Uterus (tissue), 4 donors: ENCODE data around the gene GRIN2C. TPM values are rescaled to one million over a fixed set of nuclear protein-coding genes. Genes with fewer than 3 reads are reported as not detected.

Experiments used
- DNase-seq, 2 donors: peaks; one replicate each; pipeline ENCODE4 v3.0.0-alpha.2; 2019 to 2020
- H3K27ac ChIP-seq, 2 donors: fragments of 200-600 bp; sonication (generic); 1 replicate in 1 of 2; 2 replicates in 1 of 2; pipeline ENCODE4 v1.5.1; 2016 to 2018
- H3K27me3 ChIP-seq, 2 donors: fragments of 200-600 bp; sonication (generic); one replicate each; pipeline ENCODE4 v1.5.1; 2018 to 2019; ENCODE audit warnings: control low read depth in 1 of 2
- H3K36me3 ChIP-seq, 2 donors: fragments of 200-600 bp; sonication (generic); one replicate each; pipeline ENCODE4 v1.5.1; 2019; ENCODE audit warnings: control low read depth in 1 of 2
- H3K4me1 ChIP-seq, 2 donors: fragments of 200-600 bp; sonication (generic); one replicate each; pipeline ENCODE4 v1.5.1; 2018 to 2019; ENCODE audit warnings: control low read depth in 1 of 2
- H3K4me3 ChIP-seq, 2 donors: fragments of 200-600 bp; sonication (generic); 1 replicate in 1 of 2; 2 replicates in 1 of 2; pipeline ENCODE4 v1.5.1; 2018 to 2019; ENCODE audit warnings: mild to moderate bottlenecking in 1 of 2
- H3K9me3 ChIP-seq, 2 donors: fragments of 200-600 bp; sonication (generic); one replicate each; pipeline ENCODE4 v1.5.1; 2019; ENCODE audit warnings: control low read depth in 1 of 2
- POLR2A ChIP-seq, 2 donors: fragments of 450-650 bp; IDR thresholded peaks; one replicate each; pipeline ENCODE4 v1.6.1; 2016; ENCODE audit warnings: antibody characterized with exemption in 2 of 2, mild to moderate bottlenecking in 1 of 2, moderate library complexity in 1 of 2
- intact Hi-C: fragments of 100-400 bp; cut with DNase I; formaldehyde crosslinking; loops from one replicate; pipeline ENCODE4 v1.15.1; 2023; ENCODE audit warnings: low total_unique reads
- total RNA-seq, 4 donors: library from RNA; depleted of rRNA in 3 of 4; stranded (reverse); fragments of >200 nt in 3 of 4; gene quantifications; one replicate each; pipeline versions ENCODE4 v1.1.0 to v1.2.4, GENCODE V29; 2014 to 2023
- TF ChIP-seq, protein P1 (sequence below), 4 experiments: fragments of 200-600 bp in 2 of 4; fragments of 450-650 bp in 2 of 4; sonication (generic) in 2 of 4; IDR thresholded peaks; one replicate each; pipeline ENCODE4 v1.5.1; 2016 to 2019; ENCODE audit warnings: antibody characterized with exemption in 4 of 4, mild to moderate bottlenecking in 2 of 4, moderate library complexity in 1 of 4
- donor health status: DM: yes; HTN: yes; CAD: no.

Gene GRIN2C
- total RNA-seq, 4 donors from 2014 or later: 0.55 to 0.90 TPM; not detected in 2

DNA sequence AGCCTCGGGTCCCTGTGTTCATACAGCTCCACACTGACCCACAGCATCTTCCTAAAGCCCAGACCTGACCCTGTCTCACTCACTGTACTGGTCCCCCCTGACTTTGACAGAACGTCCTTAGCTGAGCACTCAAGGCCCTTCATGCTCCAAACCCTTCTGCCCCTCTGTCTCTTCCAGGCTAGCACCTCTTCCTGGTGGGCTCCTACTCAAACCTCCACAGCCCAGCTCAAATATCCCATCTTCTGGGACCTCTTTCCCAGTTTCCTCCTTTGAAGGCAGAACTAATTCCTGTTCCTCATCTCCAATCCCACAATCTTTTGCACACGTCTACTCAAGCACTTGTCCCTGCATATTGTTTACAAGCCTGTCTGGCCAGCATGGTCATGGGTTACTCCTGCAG, 8.8 kb downstream of the GRIN2C start:
- intact Hi-C loops: no loop called here
- H3K4me3 ChIP-seq: no peak overlapping the region
- no peaks in the 10 kb centered on the region for H3K4me1 ChIP-seq
- H3K27me3 ChIP-seq: peaks cover 10 to 27% of the 10 kb centered on the region in 2 donors
- H3K36me3 ChIP-seq: no peaks in the 10 kb centered on the region
- H3K27ac ChIP-seq: no peak overlapping the region
- TF ChIP-seq, protein P1, sequence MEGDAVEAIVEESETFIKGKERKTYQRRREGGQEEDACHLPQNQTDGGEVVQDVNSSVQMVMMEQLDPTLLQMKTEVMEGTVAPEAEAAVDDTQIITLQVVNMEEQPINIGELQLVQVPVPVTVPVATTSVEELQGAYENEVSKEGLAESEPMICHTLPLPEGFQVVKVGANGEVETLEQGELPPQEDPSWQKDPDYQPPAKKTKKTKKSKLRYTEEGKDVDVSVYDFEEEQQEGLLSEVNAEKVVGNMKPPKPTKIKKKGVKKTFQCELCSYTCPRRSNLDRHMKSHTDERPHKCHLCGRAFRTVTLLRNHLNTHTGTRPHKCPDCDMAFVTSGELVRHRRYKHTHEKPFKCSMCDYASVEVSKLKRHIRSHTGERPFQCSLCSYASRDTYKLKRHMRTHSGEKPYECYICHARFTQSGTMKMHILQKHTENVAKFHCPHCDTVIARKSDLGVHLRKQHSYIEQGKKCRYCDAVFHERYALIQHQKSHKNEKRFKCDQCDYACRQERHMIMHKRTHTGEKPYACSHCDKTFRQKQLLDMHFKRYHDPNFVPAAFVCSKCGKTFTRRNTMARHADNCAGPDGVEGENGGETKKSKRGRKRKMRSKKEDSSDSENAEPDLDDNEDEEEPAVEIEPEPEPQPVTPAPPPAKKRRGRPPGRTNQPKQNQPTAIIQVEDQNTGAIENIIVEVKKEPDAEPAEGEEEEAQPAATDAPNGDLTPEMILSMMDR (IDR thresholded peaks at IDR 0.05): no peak
- TF ChIP-seq POLR2A (IDR thresholded peaks at IDR 0.05): no peak
- no peaks in the 10 kb centered on the region for H3K9me3 ChIP-seq
- no peak for DNase-seq

DNA sequence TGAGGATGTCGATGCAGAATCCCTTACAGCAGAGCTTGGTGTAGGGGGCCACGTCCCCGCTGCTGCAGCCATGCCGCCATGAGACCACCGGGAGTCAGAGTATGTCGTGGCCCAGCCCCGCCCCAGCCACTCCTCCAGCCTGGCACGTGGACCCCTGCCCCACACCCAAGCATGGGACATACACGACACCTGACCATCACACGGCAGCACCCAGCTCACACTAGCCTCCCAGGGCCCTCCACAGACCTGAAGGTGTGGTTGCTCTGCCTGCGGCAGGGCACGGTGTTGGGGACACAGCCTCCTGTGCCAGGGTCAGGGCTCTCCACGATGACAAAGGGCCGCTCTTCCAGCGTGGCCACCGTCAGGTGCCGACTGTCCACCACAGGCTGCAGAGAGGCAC, 9.4 kb downstream of the GRIN2C start:
- Histone ChIP-seq H3K9me3 (no peaks in the 10 kb centered on the region), H3K4me1 (no peaks in the 10 kb centered on the region), H3K36me3 (no peaks in the 10 kb centered on the region), H3K27me3 (peaks cover 10 to 27% of the 10 kb centered on the region in 2 donors), H3K27ac (no peak overlapping the region), H3K4me3 (no peak overlapping the region)
- TF ChIP-seq, protein P1 (IDR thresholded peaks at IDR 0.05): no peak
- TF ChIP-seq POLR2A (IDR thresholded peaks at IDR 0.05): no peak
- intact Hi-C loops: no loop called here
- DNase-seq: no peak

DNA sequence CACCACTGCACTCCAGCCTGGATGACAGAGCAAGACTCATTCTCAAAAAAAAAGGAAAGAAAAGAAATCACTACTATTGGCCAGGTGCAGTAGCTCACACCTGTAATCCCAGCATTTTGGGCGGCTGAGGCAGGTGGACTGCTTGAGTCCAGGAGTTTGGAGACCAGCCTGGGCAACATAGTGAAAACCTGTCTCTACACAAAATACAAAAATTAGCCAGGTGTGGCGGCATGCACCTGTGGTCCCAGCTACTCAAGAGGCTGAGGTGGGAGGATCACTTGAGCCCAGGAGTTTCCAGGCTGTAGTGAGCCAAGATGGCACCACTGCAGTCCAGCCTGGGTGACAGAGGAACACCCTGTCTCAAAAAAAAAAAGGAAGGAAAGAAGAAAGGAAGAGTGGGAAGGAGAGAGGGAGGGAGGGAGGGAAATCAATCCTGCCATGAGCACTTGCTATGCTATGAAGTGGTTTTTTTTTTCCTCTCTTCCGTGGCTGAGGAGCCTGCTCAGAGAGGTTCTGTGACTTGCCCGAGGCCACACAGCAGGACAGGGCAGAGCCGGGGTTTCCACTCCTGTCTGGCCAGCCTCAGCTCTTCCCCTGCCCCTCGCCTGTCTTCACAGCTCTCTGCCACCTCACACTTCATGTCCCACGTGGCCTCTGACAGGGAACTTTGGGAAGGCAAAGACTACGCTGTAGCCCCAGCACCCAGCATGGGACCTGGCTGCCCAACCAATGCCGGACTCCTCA, 10.9 kb downstream of the GRIN2C start:
- no peaks in the 10 kb centered on the region for H3K36me3 ChIP-seq
- no peak for DNase-seq
- H3K4me3 ChIP-seq: no peak overlapping the region
- intact Hi-C loops: no loop called here
- no peak for TF ChIP-seq POLR2A (IDR thresholded peaks at IDR 0.05)
- TF ChIP-seq, protein P1 (IDR thresholded peaks at IDR 0.05): no peak
- no peaks in the 10 kb centered on the region for H3K9me3 ChIP-seq
- peaks cover 10 to 24% of the 10 kb centered on the region in 2 donors for H3K27me3 ChIP-seq
- no peak overlapping the region for H3K27ac ChIP-seq
- no peaks in the 10 kb centered on the region for H3K4me1 ChIP-seq

DNA sequence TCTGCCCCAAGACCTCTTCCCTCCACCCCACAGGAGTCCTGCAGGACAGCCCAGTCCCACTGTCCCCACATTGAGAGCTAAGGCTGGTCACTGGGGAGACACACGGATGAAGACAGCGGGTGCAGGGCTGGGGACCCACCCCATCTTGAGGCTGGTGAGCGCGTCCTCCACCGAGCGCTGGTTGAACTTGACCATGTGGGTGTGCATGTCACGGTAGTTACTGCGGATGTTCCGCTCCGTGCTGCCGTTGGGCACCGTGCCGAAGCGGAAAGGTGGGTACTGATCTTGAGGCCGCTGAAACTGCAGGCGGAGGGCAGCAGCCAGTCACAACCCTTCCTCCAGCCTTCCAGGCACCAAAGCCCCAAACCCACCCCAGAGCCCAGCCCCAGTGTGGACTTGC, 13.1 kb downstream of the GRIN2C start:
- Histone ChIP-seq H3K27me3 (peaks cover 2 to 4% of the 10 kb centered on the region in 2 donors), H3K27ac (no peak overlapping the region), H3K4me3 (no peak overlapping the region), H3K9me3 (no peaks in the 10 kb centered on the region), H3K36me3 (no peaks in the 10 kb centered on the region), H3K4me1 (peaks cover 0 to 13% of the 10 kb centered on the region in 2 donors)
- intact Hi-C loops: no loop called here
- no peak for DNase-seq
- TF ChIP-seq, protein P1 (IDR thresholded peaks at IDR 0.05): no peak
- TF ChIP-seq POLR2A (IDR thresholded peaks at IDR 0.05): no peak

DNA sequence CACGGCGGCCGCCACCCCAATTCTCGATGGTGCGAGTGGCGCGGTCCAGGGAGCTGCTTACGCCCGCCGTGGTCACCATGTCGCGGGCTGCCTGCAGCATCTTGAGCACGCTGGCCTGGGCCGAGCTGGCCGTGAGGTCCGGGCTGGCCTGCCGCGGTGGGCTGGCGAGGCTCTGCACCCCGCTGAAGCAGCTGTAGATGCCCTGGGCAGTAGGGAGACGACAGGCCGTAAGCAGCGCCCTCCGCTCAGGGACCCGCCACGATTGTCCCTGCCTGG, 16.4 kb downstream of the GRIN2C start:
- H3K27me3 ChIP-seq: no peaks in the 10 kb centered on the region
- H3K36me3 ChIP-seq: no peaks in the 10 kb centered on the region
- no peaks in the 10 kb centered on the region for H3K9me3 ChIP-seq
- H3K27ac ChIP-seq: no peak overlapping the region
- intact Hi-C loops: no loop called here
- H3K4me3 ChIP-seq: no peak overlapping the region
- peaks cover 0 to 21% of the 10 kb centered on the region in 2 donors for H3K4me1 ChIP-seq
- DNase-seq: no peak
- TF ChIP-seq, protein P1 (IDR thresholded peaks at IDR 0.05): no peak
- TF ChIP-seq POLR2A (IDR thresholded peaks at IDR 0.05): no peak
